Keratinocyte (primary cell): ENCODE data around the gene MED9.

ENCODE experiments used
- CTCF ChIP-seq, 3 experiments: IDR thresholded peaks in 1 of 3; conservative IDR thresholded peaks in 1 of 3; optimal IDR thresholded peaks in 1 of 3; 2 replicates in 2 of 3; 3 replicates in 1 of 3; pipeline versions ENCODE3 to v1.5.1; 2011; ENCODE audit warnings: low read length in 3 of 3, mild to moderate bottlenecking in 3 of 3, moderate library complexity in 2 of 3, control low read depth in 1 of 3, inconsistent platforms in 1 of 3; ENCODE audit not compliant: insufficient read depth in 2 of 3; ENCODE audit errors: extremely low read depth in 1 of 3
- EZH2 ChIP-seq: IDR thresholded peaks from one replicate; pipeline ENCODE4 v1.6.1; 2012; ENCODE audit warnings: inconsistent platforms, mild to moderate bottlenecking, low read length, moderate library complexity

GRCh38 chr17:17508646-17509591, 32.1 kb downstream of the MED9 start:
- TF ChIP-seq CTCF (optimal IDR thresholded peaks at IDR 0.05 in 1 of 3, IDR thresholded peaks at IDR 0.05 in 1 of 3, conservative IDR thresholded peaks at IDR 0.05 in 1 of 3; ENCODE audit: extremely low read depth in 1 of 3, insufficient read depth in 2 of 3, low read length in 3 of 3) (no peak), EZH2 (no peak)
